HEK293 (cell line): ENCODE results near the gene NBPF15.
"Not testable (repeated sequence)": the region's sequence is repeated elsewhere in the genome, so short reads cannot be mapped to it uniquely, and the experiment has no call there.

ENCODE experiments used
- ZNF114 ChIP-seq: fragments of 450-650 bp; formaldehyde crosslinking; IDR thresholded peaks from 2 replicates; pipeline ENCODE4 v1.5.0; 2017; ENCODE audit warnings: missing biosample characterization, missing genetic modification characterization
- ZNF48 ChIP-seq: fragments of 450-650 bp; formaldehyde crosslinking; IDR thresholded peaks from 2 replicates; pipeline ENCODE4 v1.5.1; 2016; ENCODE audit warnings: missing biosample characterization, missing genetic modification characterization

DNA sequence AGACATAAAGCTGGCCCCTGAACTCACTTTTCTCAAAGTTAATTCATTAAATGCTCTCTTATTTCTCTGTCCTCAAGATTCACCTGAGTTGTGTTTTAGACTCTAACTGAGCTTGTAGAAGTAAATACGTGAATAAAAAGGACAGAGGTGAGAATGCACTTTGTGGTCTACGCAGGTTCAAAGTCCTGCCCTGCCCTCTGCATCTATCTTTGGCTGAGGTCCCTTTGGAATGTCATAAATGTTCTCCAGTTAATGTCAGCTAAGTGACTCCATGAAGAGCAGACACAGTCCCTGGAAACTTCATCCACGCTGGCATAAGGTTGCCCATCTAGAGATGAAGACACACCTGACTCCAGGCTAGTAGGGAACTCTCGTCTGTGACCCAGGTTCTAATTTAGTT lies 10.0 kb upstream of the NBPF15 start:
- not testable (repeated sequence) for TF ChIP-seq ZNF114, ZNF48 (tag by site-specific recombination)
